ENCODE measurements around the gene SHISA9. TPM values are rescaled to one million over a fixed set of nuclear protein-coding genes. Genes with fewer than 3 reads are reported as not detected.

SHISA9 gene
- polyA plus RNA-seq, 6 donors from 2014 or later, result not detected

DNA sequence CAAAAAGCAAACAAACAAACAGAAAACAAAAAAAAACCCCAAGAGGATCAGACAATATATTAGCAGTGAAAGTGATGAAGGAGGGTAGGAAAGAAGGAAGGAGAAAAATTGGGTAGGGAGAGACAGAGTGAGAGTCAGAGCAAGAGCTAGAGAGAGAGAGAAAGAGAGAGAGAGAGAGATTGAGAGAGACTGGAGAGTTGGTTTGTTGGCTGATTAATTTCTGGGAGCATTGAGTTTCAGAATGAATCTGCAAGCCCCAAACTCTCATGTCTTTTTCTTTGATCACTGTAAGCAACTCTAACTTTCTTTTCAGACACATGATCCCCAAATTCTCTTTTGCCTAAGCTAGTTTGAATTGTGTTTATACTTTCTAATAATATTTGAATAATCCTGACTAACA, 388.1 kb downstream of the SHISA9 start:
- Mint-ChIP-seq H3K9me3 (peaks cover 0 to 6% (median 3%) of the 10 kb centered on the region in 7 donors), H3K36me3 (no peaks in the 10 kb centered on the region), H3K4me1 (no peaks in the 10 kb centered on the region), H3K27me3 (peaks cover 5 to 26% (median 8%) of the 10 kb centered on the region in 3 donors), H3K27ac (no peak overlapping the region), H3K4me3 (no peak overlapping the region)
- DNase-seq (no peak), ATAC-seq (ENCODE audit: low read depth in 2 of 2) (no peak)

Other genes starting within 250 kb of the SHISA9 start
- 1 to 10 TPM; 1.9 to 9.1 (median 8.2) TPM for gene CPPED1, start 97.7 kb upstream of the SHISA9 start, polyA plus RNA-seq (ENCODE audit: low read depth in 6 of 6)

Data from naive B cell (primary cell).